GM12891 (cell line): Measurements from ENCODE around the gene FAM210A.

ENCODE experiments used
- DNase-seq: peaks from one replicate; pipeline ENCODE4 v3.0.0; 2011; ENCODE audit warnings: low spot score; ENCODE audit not compliant: insufficient read length
- FAIRE-seq: peaks from 2 replicates; lab custom pipeline; 2011; peaks lifted over from hg19 to GRCh38; lab: Jason Lieb, UNC
- PAX5 ChIP-seq: IDR thresholded peaks from 2 replicates; pipeline ENCODE4 v1.6.1; 2011; ENCODE audit warnings: low read length, moderate library complexity, mild to moderate bottlenecking; ENCODE audit not compliant: insufficient read depth, severe bottlenecking
- POLR2A ChIP-seq: IDR thresholded peaks from 2 replicates; pipeline ENCODE4 v1.6.1; 2011; ENCODE audit warnings: low read depth, low read length, control low read depth
- POLR2AphosphoS5 ChIP-seq: IDR thresholded peaks from 2 replicates; pipeline ENCODE4 v1.6.1; 2011; ENCODE audit warnings: low read depth, low read length, control low read depth
- POU2F2 ChIP-seq: IDR thresholded peaks from 2 replicates; pipeline ENCODE4 v1.6.1; 2011; ENCODE audit warnings: low read depth, mild to moderate bottlenecking, control low read depth, low read length, moderate library complexity
- SPI1 ChIP-seq: IDR thresholded peaks from 2 replicates; pipeline ENCODE4 v1.6.1; 2011; ENCODE audit warnings: low read depth, low read length, control low read depth
- TAF1 ChIP-seq: IDR thresholded peaks from 2 replicates; pipeline ENCODE4 v1.6.1; 2011; ENCODE audit warnings: low read depth, low read length, control low read depth

Gene FAM210A

DNA sequence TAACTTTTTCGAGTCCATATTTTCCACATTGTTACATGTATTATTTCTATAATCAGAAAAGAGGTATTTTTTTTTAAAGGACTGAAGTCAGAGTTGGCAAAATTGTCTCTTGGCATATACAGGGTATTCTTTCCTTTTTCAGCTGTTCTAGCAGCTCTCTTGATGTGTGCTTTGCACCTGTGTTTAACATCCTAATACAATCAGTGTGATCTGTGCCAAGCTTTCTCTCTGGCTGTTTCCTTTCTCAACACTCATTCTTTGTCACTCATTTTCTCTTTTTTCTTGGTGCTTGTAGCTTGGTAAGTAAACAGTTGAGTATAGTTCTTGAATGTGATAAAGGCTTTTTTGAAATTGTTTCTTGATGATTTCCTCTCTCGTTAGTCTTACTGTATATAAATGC, 9.3 kb upstream of the FAM210A start:
- FAIRE-seq: no peak

DNA sequence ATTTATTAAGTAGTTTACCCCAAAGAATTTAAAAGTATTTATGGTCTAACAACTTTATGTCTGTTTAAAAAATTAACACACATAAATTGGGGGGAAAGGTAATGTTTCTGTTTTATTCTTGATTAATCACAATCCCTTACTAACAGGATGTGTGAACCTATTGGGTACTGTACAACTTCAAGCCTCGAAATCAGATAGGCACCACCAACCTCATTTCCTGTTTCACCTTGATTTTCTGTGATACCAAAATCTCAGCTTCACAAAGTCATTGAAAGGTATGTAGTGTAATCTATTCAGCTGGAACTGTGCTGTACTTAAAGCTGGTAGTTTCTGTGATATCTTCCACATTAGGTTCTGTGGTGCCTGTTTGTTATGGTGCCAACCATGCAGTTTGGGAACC, 4.1 kb upstream of the FAM210A start:
- TF ChIP-seq TAF1: no peak
- peak; percentile 58 for FAIRE-seq
- no peak for DNase-seq

More for the DNA sequence above, 9.3 kb upstream of the FAM210A start:
- TF ChIP-seq POLR2AphosphoS5 (no peak), POLR2A (no peak), TAF1 (no peak), PAX5 (no peak), POU2F2 (no peak), SPI1 (no peak)
- no peak for DNase-seq

DNA sequence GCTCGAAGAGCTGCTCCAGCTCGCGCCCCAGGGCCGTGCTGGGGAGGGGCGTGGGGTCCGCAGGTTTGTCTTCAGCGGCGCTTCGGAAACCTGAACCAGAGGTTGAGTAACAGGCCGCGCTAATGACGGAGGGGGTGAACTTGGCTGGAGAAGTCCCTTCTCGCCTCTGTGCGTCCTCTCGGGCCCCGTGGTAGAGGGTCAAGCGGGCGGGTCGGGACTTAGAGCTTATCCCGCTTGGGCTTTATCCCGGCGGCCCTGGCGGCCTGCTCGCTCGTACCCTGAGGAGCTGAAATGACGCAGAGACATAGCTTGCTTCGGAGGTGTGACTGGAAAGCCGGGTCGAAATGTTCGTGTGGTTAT, 594 bp upstream of the FAM210A start:
- peak; percentile 74 for FAIRE-seq
- TF ChIP-seq POLR2AphosphoS5: no peak
- TF ChIP-seq TAF1: no peak
- no peak for TF ChIP-seq POU2F2
- TF ChIP-seq PAX5: no peak
- TF ChIP-seq POLR2A: no peak
- TF ChIP-seq SPI1: no peak

DNA sequence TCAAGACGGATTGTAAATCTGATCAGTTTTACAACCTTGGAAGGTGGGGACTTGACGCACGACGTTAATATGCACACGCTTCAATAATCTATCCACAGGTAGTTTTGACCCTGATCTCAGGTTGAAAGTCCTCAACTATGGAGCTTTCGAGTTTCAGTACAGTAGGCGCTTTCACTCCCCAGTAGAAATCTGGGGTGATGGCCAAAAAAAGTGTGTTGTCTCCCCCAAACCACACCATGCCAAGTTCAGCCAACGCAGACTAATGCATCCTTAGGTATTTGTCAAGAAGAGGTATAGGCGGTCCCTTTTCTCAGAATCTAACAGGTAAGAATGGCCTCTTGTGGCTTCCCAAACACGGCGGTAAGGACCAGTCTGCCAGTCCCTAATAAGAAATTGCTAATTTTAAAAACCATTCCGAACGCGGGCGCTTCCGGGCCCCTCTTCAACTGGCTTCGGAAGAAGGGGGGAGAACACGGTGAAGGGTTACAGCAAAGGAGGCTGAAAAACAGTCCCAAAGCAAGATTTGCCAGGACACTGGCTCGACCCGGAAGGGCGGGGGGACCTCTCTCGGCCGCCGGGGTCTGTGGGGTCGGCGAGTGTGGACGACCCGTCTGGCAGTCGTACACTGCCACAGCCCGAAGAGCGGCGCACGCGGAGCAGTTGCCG, 659 bp downstream of the FAM210A start:
- no peak for DNase-seq
- peak; percentile 65 for FAIRE-seq
- TF ChIP-seq PAX5 (no peak), POLR2A (no peak), TAF1 (no peak), POU2F2 (no peak), POLR2AphosphoS5 (no peak), SPI1 (no peak)

More for the DNA sequence above, 594 bp upstream of the FAM210A start:
- peak; percentile 7 for DNase-seq

DNA sequence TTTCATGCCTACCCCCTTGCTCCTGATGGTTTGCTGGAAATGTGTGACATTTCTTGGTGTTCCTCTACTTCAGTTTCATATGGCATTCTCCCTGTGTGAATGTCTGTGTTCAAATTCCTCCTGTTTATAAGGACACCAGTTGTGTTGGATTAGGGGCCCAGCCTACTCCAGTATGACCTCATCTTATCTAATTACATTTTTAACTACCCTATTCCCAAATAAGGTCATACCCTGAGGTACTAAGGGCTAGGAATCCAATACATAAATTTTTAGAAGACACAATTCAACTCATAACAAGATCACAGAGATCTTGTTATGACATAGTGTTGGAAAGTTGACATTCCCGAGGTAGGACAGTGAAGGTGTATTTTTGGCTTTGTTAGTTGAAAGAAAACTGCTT, 5.5 kb downstream of the FAM210A start:
- peak; percentile 23 for FAIRE-seq
- TF ChIP-seq POU2F2 (no peak), TAF1 (no peak), PAX5 (no peak), POLR2A (no peak), SPI1 (no peak), POLR2AphosphoS5 (no peak)
- DNase-seq: no peak

DNA sequence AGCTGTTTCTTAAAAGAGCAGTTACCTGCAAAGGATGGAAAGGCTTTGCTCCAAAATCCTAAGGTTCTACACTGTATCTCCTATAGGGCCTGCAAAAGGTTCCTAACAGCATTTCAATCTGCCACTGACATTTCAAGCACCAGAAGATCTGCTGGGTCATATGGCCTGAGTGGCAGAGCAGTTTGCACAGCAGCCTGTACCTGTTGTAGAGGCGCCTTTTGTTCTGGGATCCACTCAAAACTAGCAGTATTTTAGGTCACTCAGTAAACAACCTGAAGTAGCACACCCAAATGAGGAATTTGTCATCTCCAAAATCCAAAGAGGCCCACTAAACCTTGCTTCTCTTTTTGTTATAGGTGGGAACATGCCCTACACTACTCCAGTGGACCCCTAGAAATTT, 6.2 kb downstream of the FAM210A start:
- TF ChIP-seq POU2F2: no peak
- TF ChIP-seq PAX5: no peak
- TF ChIP-seq SPI1: no peak
- TF ChIP-seq TAF1: no peak
- DNase-seq: no peak

DNA sequence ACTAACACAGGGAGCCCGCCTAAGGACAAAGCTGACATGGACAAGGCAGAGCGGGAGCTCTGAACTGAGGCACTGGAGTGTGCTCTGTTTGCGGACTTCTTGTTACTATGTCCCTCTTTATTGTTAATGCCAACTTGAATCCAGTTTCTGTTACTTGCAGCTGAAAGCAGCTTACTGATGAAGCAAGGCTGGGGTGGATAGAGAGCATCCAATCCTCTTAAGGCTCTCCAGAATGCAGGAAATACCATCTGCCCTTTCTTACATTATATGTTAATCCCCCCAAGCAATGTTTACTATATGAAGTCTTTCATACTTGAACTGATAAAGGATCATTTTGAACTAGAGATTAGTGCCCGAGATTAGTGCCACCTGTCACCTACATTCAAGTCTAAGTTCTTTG, 9.4 kb downstream of the FAM210A start:
- no peak for TF ChIP-seq POLR2AphosphoS5
- no peak for TF ChIP-seq POLR2A
- no peak for TF ChIP-seq PAX5
- no peak for TF ChIP-seq POU2F2
- TF ChIP-seq TAF1: no peak
- no peak for TF ChIP-seq SPI1
- DNase-seq (no peak), FAIRE-seq (no peak)

More for the DNA sequence above, 6.2 kb downstream of the FAM210A start:
- no peak for FAIRE-seq

DNA sequence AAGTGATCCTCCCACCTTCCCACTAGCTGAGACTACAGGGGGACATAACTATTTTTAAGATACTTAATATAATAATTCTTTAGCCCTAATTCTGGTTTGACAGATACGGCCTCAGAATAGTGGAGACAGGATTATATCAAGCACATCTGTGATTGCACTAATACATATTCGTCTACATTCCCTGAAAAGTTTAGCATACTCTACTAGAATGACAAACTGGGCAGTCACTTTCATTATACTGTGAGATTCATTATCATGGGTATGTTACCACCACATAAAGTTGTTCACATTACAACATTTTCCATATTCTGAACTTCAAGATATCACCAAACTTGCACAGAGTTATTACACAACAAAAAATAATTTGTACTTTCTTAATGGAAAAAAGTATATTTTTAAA, 11.0 kb downstream of the FAM210A start:
- FAIRE-seq: no peak
- no peak for DNase-seq
- TF ChIP-seq PAX5 (no peak), POLR2A (no peak), POLR2AphosphoS5 (no peak), SPI1 (no peak), TAF1 (no peak), POU2F2 (no peak)

DNA sequence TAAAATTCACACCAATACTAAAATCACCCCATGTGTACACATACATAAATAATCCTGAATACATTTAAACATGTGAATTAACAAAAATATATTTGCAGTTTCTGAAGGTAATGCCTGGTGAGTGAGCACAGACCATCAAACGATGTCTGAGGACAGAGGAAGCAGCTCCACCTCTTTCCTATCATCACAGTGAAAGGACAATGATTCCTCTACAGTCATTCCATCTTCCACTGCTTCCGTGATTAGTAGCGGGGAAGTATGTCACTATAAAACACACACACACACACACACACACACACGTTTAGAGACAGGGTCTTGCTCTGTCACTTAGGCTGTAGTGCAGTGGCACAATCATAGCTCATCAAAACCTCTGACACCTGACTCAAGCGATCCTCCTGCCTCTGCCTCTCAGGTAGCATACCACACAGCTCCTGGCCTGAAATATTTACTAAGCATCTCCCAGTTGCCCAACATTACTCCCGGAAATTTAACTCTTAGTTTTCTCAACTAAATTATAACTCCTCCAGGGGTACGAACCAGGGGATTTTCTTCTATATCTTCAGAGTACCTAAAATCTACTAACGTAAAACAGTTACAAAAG, 12.8 kb downstream of the FAM210A start:
- FAIRE-seq (no peak), DNase-seq (no peak)
- no peak for TF ChIP-seq SPI1
- TF ChIP-seq POLR2A: no peak
- TF ChIP-seq POLR2AphosphoS5: no peak
- no peak for TF ChIP-seq TAF1
- TF ChIP-seq POU2F2: no peak
- no peak for TF ChIP-seq PAX5

DNA sequence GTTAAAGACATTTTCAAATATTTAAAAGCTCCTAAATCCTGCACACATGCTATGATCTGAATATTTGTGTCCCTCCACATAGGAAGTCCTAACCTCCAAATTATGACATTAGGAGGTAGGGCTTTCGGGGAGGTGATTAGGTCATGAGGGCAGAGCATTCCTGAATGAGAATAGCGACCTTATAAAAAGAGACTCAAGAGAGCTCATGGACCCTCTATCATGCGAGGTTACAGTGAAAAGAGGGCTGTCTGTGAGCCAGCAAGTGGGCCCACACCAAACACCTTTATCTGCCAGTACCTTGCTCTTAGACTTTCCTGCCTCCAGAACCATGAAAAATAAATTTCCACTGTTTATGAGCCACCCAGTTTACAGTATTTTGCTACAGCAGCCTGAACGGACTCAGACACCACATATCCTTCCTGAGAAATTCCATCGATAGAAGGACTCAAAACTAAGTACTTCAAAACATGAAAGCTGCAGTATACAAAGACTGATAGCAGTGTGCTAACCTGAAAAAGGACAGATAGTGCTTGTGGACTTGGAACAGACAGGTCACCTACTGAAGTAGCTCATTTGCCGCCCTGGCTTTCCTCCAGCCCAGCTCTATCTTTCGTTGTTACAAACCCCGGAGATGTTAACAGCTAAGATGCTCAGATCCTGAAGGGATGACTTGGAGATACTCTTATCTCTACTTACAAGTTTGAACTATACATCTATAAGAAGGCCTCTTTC, 13.8 kb downstream of the FAM210A start:
- TF ChIP-seq POU2F2: no peak
- no peak for TF ChIP-seq SPI1
- TF ChIP-seq POLR2AphosphoS5: no peak
- no peak for TF ChIP-seq PAX5
- TF ChIP-seq POLR2A: no peak
- TF ChIP-seq TAF1: no peak
- FAIRE-seq (no peak), DNase-seq (no peak)
